ENCODE results near the gene THSD4.

Gene THSD4

GRCh38 chr15:71822890-71823630 lies 707.8 kb downstream of the THSD4 start:
- TF ChIP-seq CTCF (conservative IDR thresholded peaks at IDR 0.05; ENCODE audit: low read depth, low read length) = no peak
- Histone ChIP-seq H2AFZ (ENCODE audit: low read depth) (no peak overlapping the region), H3K27ac (no peak overlapping the region), H3K36me3 (ENCODE audit: insufficient read depth) (no peaks in the 10 kb centered on the region), H3K27me3 (ENCODE audit: insufficient read depth, low read depth) (no peaks in the 10 kb centered on the region), H3K9ac (no peak overlapping the region), H4K20me1 (ENCODE audit: insufficient read depth) (no peaks in the 10 kb centered on the region), H3K4me3 (IDR thresholded peaks at IDR 0.05; ENCODE audit: insufficient read depth, low read depth, low read length) (no peak overlapping the region), H3K4me2 (no peak overlapping the region), H3K4me1 (ENCODE audit: low read depth, poor library complexity, severe bottlenecking) (no peaks in the 10 kb centered on the region), H3K79me2 (ENCODE audit: insufficient read depth, low read depth) (no peaks in the 10 kb centered on the region)

GRCh38 chr15:71823801-71824200 lies 708.5 kb downstream of the THSD4 start:
- Histone ChIP-seq H3K9ac (no peak overlapping the region), H4K20me1 (ENCODE audit: insufficient read depth) (no peaks in the 10 kb centered on the region), H3K79me2 (ENCODE audit: insufficient read depth, low read depth) (no peaks in the 10 kb centered on the region), H2AFZ (ENCODE audit: low read depth) (no peak overlapping the region), H3K27me3 (ENCODE audit: insufficient read depth, low read depth) (no peaks in the 10 kb centered on the region), H3K36me3 (ENCODE audit: insufficient read depth) (no peaks in the 10 kb centered on the region), H3K4me3 (IDR thresholded peaks at IDR 0.05; ENCODE audit: insufficient read depth, low read depth, low read length) (no peak overlapping the region), H3K27ac (no peak overlapping the region), H3K4me1 (ENCODE audit: low read depth, poor library complexity, severe bottlenecking) (no peaks in the 10 kb centered on the region), H3K4me2 (no peak overlapping the region)
- TF ChIP-seq CTCF (conservative IDR thresholded peaks at IDR 0.05; ENCODE audit: low read depth, low read length) = no peak

- TF ChIP-seq CTCF (conservative IDR thresholded peaks at IDR 0.05; ENCODE audit: low read depth, low read length) = no peak
- Histone ChIP-seq H3K36me3 (ENCODE audit: insufficient read depth) (no peaks in the 10 kb centered on the region), H3K9ac (no peak overlapping the region), H3K4me1 (ENCODE audit: low read depth, poor library complexity, severe bottlenecking) (no peaks in the 10 kb centered on the region), H3K27ac (no peak overlapping the region), H3K4me3 (IDR thresholded peaks at IDR 0.05; ENCODE audit: insufficient read depth, low read depth, low read length) (no peak overlapping the region), H2AFZ (ENCODE audit: low read depth) (no peak overlapping the region), H3K79me2 (ENCODE audit: insufficient read depth, low read depth) (no peaks in the 10 kb centered on the region), H3K27me3 (ENCODE audit: insufficient read depth, low read depth) (no peaks in the 10 kb centered on the region), H3K4me2 (no peak overlapping the region), H4K20me1 (ENCODE audit: insufficient read depth) (no peaks in the 10 kb centered on the region)
Observed at GRCh38 chr15:71825021-71825730, 709.9 kb downstream of the THSD4 start.

- TF ChIP-seq CTCF (conservative IDR thresholded peaks at IDR 0.05; ENCODE audit: low read depth, low read length) = no peak
- H4K20me1 ChIP-seq (ENCODE audit: insufficient read depth) = no peaks in the 10 kb centered on the region
- H3K79me2 ChIP-seq (ENCODE audit: insufficient read depth, low read depth) = no peaks in the 10 kb centered on the region
- no peaks in the 10 kb centered on the region for H3K36me3 ChIP-seq (ENCODE audit: insufficient read depth)
- no peak overlapping the region for H3K9ac ChIP-seq
- no peaks in the 10 kb centered on the region for H3K4me1 ChIP-seq (ENCODE audit: low read depth, poor library complexity, severe bottlenecking)
- H3K4me3 ChIP-seq (IDR thresholded peaks at IDR 0.05; ENCODE audit: insufficient read depth, low read depth, low read length) = no peak overlapping the region
- H2AFZ ChIP-seq (ENCODE audit: low read depth) = no peak overlapping the region
- H3K27me3 ChIP-seq (ENCODE audit: insufficient read depth, low read depth) = no peaks in the 10 kb centered on the region
- no peak overlapping the region for H3K27ac ChIP-seq
- no peak overlapping the region for H3K4me2 ChIP-seq
Observed at GRCh38 chr15:71826196-71826595, 710.9 kb downstream of the THSD4 start.
